Liver (tissue), 9 donors: ENCODE results near the gene IZUMO1. TPM values are rescaled to one million over a fixed set of nuclear protein-coding genes. Genes with fewer than 3 reads are reported as not detected.
A peak's percentile ranks its signal among the peaks of the same experiment; 100 is the strongest.

Experiments used
- DNase-seq: peaks from one replicate; pipeline ENCODE4 v3.0.0-alpha.2; 2017; ENCODE audit warnings: low spot score
- H3K27ac ChIP-seq, 2 donors: one replicate each; pipeline ENCODE4 v1.7.0; 2013; ENCODE audit warnings: inconsistent platforms in 2 of 2, low read length in 2 of 2, control low read depth in 1 of 2, low read depth in 1 of 2, mild to moderate bottlenecking in 1 of 2
- H3K27me3 ChIP-seq, 4 donors: one replicate each; pipeline versions ENCODE4 v1.6.1 to v1.7.0; 2013; ENCODE audit warnings: low read length in 3 of 4, inconsistent platforms in 1 of 4, mild to moderate bottlenecking in 1 of 4, moderate library complexity in 1 of 4; ENCODE audit not compliant: control insufficient read depth in 4 of 4, insufficient read depth in 4 of 4
- H3K36me3 ChIP-seq, 4 donors: one replicate each; pipeline versions ENCODE4 v1.6.1 to v1.7.0; 2013; ENCODE audit warnings: low read length in 3 of 4, mild to moderate bottlenecking in 3 of 4, low read depth in 1 of 4, moderate library complexity in 1 of 4; ENCODE audit not compliant: control insufficient read depth in 4 of 4, insufficient read depth in 3 of 4
- H3K4me1 ChIP-seq, 4 donors: one replicate each; pipeline versions ENCODE4 v1.6.1 to v1.7.0; 2013; ENCODE audit warnings: low read length in 3 of 4, mild to moderate bottlenecking in 3 of 4, moderate library complexity in 1 of 4; ENCODE audit not compliant: control insufficient read depth in 4 of 4, insufficient read depth in 4 of 4
- H3K4me3 ChIP-seq, 3 donors: one replicate each; pipeline versions ENCODE4 v1.6.1 to v1.7.0; 2013; ENCODE audit warnings: low read length in 3 of 3, control low read depth in 1 of 3, low read depth in 1 of 3, mild to moderate bottlenecking in 1 of 3
- H3K9ac ChIP-seq, 2 donors: one replicate each; pipeline ENCODE4 v1.7.0; 2013; ENCODE audit warnings: low read length in 2 of 2, mild to moderate bottlenecking in 2 of 2, moderate library complexity in 2 of 2, control low read depth in 1 of 2, low read depth in 1 of 2
- H3K9me3 ChIP-seq, 4 donors: one replicate each; pipeline versions ENCODE4 v1.6.1 to v1.7.0; 2013; ENCODE audit warnings: low read length in 3 of 4; ENCODE audit not compliant: control insufficient read depth in 4 of 4
- EGR1 ChIP-seq, 2 donors: IDR thresholded peaks; 2 replicates each; pipeline ENCODE4 v1.6.1; 2016 to 2018; ENCODE audit warnings: antibody characterized with exemption in 2 of 2, low read depth in 2 of 2
- FOXA1 ChIP-seq: IDR thresholded peaks from 2 replicates; pipeline ENCODE4 v1.6.1; 2016; ENCODE audit warnings: antibody characterized with exemption
- FOXA2 ChIP-seq: IDR thresholded peaks from 2 replicates; pipeline ENCODE4 v1.6.1; 2016; ENCODE audit warnings: antibody characterized with exemption
- GABPA ChIP-seq, 2 donors: IDR thresholded peaks in 1 of 2; conservative IDR thresholded peaks in 1 of 2; 2 replicates each; pipeline ENCODE4 v1.6.1; 2016; ENCODE audit warnings: antibody characterized with exemption in 2 of 2, mild to moderate bottlenecking in 1 of 2, moderate library complexity in 1 of 2
- HNF4A ChIP-seq, 2 donors: conservative IDR thresholded peaks; 2 replicates each; pipeline ENCODE4 v1.6.1; 2016; ENCODE audit warnings: antibody characterized with exemption in 2 of 2, mild to moderate bottlenecking in 2 of 2
- HNF4G ChIP-seq: IDR thresholded peaks from 2 replicates; pipeline ENCODE4 v1.6.1; 2016; ENCODE audit warnings: antibody characterized with exemption
- JUND ChIP-seq, 2 donors: IDR thresholded peaks; 2 replicates each; pipeline ENCODE4 v1.6.1; 2016; ENCODE audit warnings: antibody characterized with exemption in 2 of 2
- NR2F2 ChIP-seq: IDR thresholded peaks from 2 replicates; pipeline ENCODE4 v1.6.1; 2016; ENCODE audit warnings: antibody characterized with exemption
- RAD21 ChIP-seq, 2 donors: IDR thresholded peaks; 2 replicates each; pipeline ENCODE4 v1.6.1; 2016; ENCODE audit warnings: antibody characterized with exemption in 2 of 2, mild to moderate bottlenecking in 2 of 2
- RXRA ChIP-seq, 2 donors: IDR thresholded peaks; 2 replicates each; pipeline ENCODE4 v1.6.1; 2017 to 2018; ENCODE audit warnings: antibody characterized with exemption in 2 of 2, mild to moderate bottlenecking in 1 of 2
- SP1 ChIP-seq: IDR thresholded peaks from 2 replicates; pipeline ENCODE4 v1.6.1; 2018; ENCODE audit warnings: antibody characterized with exemption, mild to moderate bottlenecking
- TAF1 ChIP-seq: conservative IDR thresholded peaks from 2 replicates; pipeline ENCODE4 v1.6.1; 2016; ENCODE audit warnings: antibody characterized with exemption, mild to moderate bottlenecking
- YY1 ChIP-seq: IDR thresholded peaks from 2 replicates; pipeline ENCODE4 v1.6.1; 2016; ENCODE audit warnings: antibody characterized with exemption, mild to moderate bottlenecking
- WGBS: extraction: QIAGEN DNeasy Blood & Tissue Kit; methylation state at CpG from one replicate; pipeline ENCODE4 v1.1.7; 2013; 5-methylcytosine and 5-hydroxymethylcytosine counted together
- polyA plus RNA-seq, 2 donors: library from polyadenylated mRNA; stranded (reverse) in 1 of 2; unstranded in 1 of 2; fragments of 200-250 nt in 1 of 2; fragments of >200 nt in 1 of 2; fragmentation: Nextera tagmentation in 1 of 2; extraction: Ambion mirVana in 1 of 2; gene quantifications; one replicate each; pipeline versions ENCODE4 v1.2.1 to v1.2.3, GENCODE V29; 2013 to 2015
- total RNA-seq, 2 donors: library from RNA; depleted of rRNA; stranded (reverse); fragments of >200 nt; gene quantifications; one replicate each; pipeline ENCODE4 v1.2.3, GENCODE V29; 2014
- TF ChIP-seq, protein P1 (sequence below): IDR thresholded peaks from 2 replicates; pipeline ENCODE4 v1.6.1; 2016; ENCODE audit warnings: antibody characterized with exemption, mild to moderate bottlenecking
- TF ChIP-seq, protein P2 (sequence below): fragments of 150-350 bp; IDR thresholded peaks from 2 replicates; pipeline ENCODE4 v1.5.1; 2017; ENCODE audit warnings: improper control_type of control experiment, low read depth, low read length; ENCODE audit not compliant: missing input control
- TF ChIP-seq, protein P3 (sequence below): IDR thresholded peaks from 2 replicates; pipeline ENCODE4 v1.6.1; 2016; ENCODE audit warnings: antibody characterized with exemption
- TF ChIP-seq, protein P4 (sequence below): IDR thresholded peaks from 2 replicates; pipeline ENCODE4 v1.6.1; 2016; ENCODE audit warnings: antibody characterized with exemption
- TF ChIP-seq, protein P5 (sequence below): IDR thresholded peaks from 2 replicates; pipeline ENCODE4 v1.6.1; 2016; ENCODE audit warnings: antibody characterized with exemption
- donor health status: healthy.
- donor health status: healthy.
- donor health status: healthy.
- donor health status: healthy.
- donor health status: healthy.

Gene IZUMO1
- total and polyA plus RNA-seq, 4 donors, result 0.33 to 0.47 TPM; not detected in 2

DNA sequence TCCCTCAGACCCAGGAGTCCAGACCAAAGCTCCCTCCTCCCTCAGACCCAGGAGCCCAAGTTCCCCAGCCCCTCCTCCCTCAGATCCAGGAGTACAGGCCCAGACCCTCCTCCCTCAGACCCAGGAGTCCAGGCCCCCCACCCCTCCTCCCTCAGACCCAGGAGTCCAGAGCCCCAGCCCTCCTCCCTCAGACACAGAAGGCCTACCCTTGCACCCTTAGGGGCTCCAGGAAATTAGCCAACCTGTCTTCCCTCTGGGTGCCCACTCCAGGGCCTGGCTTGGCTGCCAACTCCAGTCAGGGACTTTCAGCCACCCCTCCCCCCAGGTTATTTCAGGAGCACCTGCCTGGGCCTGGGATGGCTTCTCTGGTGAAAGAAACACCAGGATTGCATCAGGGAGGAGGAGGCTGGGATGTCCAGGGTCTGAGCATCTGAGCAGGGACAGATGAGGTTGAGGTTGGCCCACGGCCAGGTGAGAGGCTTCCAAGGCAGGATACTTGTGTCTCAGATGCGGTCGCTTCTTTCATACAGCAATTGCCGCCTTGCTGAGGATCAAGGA is 8.5 kb upstream of the IZUMO1 start, which contains the start of gene FGF21:
Gene FGF21 (plus strand): TSS at position 441 of the 558 bp plus-strand sequence. CDS start 713 bp downstream, outside the sequence.
- no peaks in the 10 kb centered on the region for H3K9me3 ChIP-seq
- DNase-seq, result no peak
- TF ChIP-seq, protein P1, sequence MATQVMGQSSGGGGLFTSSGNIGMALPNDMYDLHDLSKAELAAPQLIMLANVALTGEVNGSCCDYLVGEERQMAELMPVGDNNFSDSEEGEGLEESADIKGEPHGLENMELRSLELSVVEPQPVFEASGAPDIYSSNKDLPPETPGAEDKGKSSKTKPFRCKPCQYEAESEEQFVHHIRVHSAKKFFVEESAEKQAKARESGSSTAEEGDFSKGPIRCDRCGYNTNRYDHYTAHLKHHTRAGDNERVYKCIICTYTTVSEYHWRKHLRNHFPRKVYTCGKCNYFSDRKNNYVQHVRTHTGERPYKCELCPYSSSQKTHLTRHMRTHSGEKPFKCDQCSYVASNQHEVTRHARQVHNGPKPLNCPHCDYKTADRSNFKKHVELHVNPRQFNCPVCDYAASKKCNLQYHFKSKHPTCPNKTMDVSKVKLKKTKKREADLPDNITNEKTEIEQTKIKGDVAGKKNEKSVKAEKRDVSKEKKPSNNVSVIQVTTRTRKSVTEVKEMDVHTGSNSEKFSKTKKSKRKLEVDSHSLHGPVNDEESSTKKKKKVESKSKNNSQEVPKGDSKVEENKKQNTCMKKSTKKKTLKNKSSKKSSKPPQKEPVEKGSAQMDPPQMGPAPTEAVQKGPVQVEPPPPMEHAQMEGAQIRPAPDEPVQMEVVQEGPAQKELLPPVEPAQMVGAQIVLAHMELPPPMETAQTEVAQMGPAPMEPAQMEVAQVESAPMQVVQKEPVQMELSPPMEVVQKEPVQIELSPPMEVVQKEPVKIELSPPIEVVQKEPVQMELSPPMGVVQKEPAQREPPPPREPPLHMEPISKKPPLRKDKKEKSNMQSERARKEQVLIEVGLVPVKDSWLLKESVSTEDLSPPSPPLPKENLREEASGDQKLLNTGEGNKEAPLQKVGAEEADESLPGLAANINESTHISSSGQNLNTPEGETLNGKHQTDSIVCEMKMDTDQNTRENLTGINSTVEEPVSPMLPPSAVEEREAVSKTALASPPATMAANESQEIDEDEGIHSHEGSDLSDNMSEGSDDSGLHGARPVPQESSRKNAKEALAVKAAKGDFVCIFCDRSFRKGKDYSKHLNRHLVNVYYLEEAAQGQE, result no peak
- TF ChIP-seq NR2F2, result no peak
- TF ChIP-seq, protein P2, sequence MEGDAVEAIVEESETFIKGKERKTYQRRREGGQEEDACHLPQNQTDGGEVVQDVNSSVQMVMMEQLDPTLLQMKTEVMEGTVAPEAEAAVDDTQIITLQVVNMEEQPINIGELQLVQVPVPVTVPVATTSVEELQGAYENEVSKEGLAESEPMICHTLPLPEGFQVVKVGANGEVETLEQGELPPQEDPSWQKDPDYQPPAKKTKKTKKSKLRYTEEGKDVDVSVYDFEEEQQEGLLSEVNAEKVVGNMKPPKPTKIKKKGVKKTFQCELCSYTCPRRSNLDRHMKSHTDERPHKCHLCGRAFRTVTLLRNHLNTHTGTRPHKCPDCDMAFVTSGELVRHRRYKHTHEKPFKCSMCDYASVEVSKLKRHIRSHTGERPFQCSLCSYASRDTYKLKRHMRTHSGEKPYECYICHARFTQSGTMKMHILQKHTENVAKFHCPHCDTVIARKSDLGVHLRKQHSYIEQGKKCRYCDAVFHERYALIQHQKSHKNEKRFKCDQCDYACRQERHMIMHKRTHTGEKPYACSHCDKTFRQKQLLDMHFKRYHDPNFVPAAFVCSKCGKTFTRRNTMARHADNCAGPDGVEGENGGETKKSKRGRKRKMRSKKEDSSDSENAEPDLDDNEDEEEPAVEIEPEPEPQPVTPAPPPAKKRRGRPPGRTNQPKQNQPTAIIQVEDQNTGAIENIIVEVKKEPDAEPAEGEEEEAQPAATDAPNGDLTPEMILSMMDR, result no peak
- TF ChIP-seq HNF4G, result peak; percentile 13
- no peak for TF ChIP-seq YY1
- TF ChIP-seq TAF1, result no peak
- TF ChIP-seq, protein P3, sequence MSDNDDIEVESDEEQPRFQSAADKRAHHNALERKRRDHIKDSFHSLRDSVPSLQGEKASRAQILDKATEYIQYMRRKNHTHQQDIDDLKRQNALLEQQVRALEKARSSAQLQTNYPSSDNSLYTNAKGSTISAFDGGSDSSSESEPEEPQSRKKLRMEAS, result no peak
- TF ChIP-seq, protein P4, sequence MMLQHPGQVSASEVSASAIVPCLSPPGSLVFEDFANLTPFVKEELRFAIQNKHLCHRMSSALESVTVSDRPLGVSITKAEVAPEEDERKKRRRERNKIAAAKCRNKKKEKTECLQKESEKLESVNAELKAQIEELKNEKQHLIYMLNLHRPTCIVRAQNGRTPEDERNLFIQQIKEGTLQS, result no peak
- TF ChIP-seq EGR1 (IDR thresholded peaks at IDR 0.05; ENCODE audit: low read depth in 2 of 2), result no peak
- TF ChIP-seq, protein P5, sequence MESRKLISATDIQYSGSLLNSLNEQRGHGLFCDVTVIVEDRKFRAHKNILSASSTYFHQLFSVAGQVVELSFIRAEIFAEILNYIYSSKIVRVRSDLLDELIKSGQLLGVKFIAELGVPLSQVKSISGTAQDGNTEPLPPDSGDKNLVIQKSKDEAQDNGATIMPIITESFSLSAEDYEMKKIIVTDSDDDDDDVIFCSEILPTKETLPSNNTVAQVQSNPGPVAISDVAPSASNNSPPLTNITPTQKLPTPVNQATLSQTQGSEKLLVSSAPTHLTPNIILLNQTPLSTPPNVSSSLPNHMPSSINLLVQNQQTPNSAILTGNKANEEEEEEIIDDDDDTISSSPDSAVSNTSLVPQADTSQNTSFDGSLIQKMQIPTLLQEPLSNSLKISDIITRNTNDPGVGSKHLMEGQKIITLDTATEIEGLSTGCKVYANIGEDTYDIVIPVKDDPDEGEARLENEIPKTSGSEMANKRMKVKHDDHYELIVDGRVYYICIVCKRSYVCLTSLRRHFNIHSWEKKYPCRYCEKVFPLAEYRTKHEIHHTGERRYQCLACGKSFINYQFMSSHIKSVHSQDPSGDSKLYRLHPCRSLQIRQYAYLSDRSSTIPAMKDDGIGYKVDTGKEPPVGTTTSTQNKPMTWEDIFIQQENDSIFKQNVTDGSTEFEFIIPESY, result no peak
- peak in 1 of 2 donors; percentile 43 for TF ChIP-seq HNF4A (conservative IDR thresholded peaks at IDR 0.05)
- no peak for TF ChIP-seq FOXA1
- TF ChIP-seq JUND (IDR thresholded peaks at IDR 0.05), result no peak
- no peak for TF ChIP-seq FOXA2
- peak; percentile 42 for TF ChIP-seq SP1
- TF ChIP-seq GABPA (IDR thresholded peaks at IDR 0.05 in 1 of 2, conservative IDR thresholded peaks at IDR 0.05 in 1 of 2), result no peak
- peak in 1 of 2 donors; percentile 50 for TF ChIP-seq RAD21 (IDR thresholded peaks at IDR 0.05)
- TF ChIP-seq RXRA (IDR thresholded peaks at IDR 0.05), result peak; percentile 44 to 58
- peak within 1 kb of the TSS; percentile 31 to 62 (median 53) for H3K4me3 ChIP-seq
- H3K27me3 ChIP-seq, result no peaks in the 10 kb centered on the region
- peaks cover 7 to 27% (median 16%) of the 10 kb centered on the region in 4 donors for H3K4me1 ChIP-seq
- WGBS, result 77% methylated on average over 4 of the region's 4 CpGs
- H3K27ac ChIP-seq, result peak within 1 kb of the TSS; percentile 42 to 69
- peak within 1 kb of the TSS; percentile 41 to 56 for H3K9ac ChIP-seq
- H3K36me3 ChIP-seq, result no peaks in the 10 kb centered on the region
